Measurements from ENCODE around the gene GPR55. TPM values are rescaled to one million over a fixed set of nuclear protein-coding genes. Genes with fewer than 3 reads are reported as not detected.

The GPR55 gene
- polyA plus RNA-seq, 1 donor = 0.63 TPM

Other genes starting within 250 kb of the GPR55 start
- gene CAB39, start 212.4 kb downstream of the GPR55 start, polyA plus RNA-seq = 81.3 TPM
- 321 TPM for gene ITM2C, start 60.3 kb downstream of the GPR55 start, polyA plus RNA-seq
- not detected for gene SPATA3, start 70.9 kb upstream of the GPR55 start, polyA plus RNA-seq
- gene C2orf72, start 112.3 kb upstream of the GPR55 start, polyA plus RNA-seq = 42.0 TPM
- gene PSMD1, start 131.6 kb upstream of the GPR55 start, polyA plus RNA-seq = 58.7 TPM
- gene HTR2B, start 199.8 kb upstream of the GPR55 start, polyA plus RNA-seq = 6.7 TPM